ENCODE data around the gene UPP2.
A peak's percentile ranks its signal among the peaks of the same experiment; 100 is the strongest.

The UPP2 gene

DNA sequence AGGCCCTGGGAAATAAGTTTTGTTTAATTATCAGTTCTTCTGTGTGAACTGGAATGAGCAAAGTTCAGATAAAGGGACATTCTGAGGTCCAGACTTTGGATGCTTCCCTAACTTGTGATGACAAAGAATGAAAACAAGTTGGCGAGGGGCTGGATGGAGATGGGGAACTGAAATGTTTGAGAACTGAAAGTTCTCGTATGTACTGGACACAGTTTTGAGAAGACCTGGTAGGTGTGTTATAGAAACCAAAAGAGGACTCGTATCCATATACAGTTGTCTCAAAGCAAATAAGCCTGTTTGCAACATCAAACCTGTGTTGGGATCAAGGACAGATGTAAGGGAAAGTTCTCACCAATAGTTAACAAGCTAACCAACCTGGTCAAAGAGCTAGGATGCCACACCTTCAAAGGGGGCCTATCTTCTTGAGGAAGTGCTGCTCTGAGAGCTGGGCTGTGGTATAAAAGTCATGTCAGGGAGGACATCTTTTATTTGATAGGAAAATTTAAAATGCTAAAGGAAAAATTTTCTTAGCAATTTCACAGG, at the start of gene UPP2:
UPP2 (plus strand) TSS at position 493 of the 543 bp plus-strand sequence. CDS start 188 bp downstream, outside the sequence.
- DNase-seq, result no peak

DNA sequence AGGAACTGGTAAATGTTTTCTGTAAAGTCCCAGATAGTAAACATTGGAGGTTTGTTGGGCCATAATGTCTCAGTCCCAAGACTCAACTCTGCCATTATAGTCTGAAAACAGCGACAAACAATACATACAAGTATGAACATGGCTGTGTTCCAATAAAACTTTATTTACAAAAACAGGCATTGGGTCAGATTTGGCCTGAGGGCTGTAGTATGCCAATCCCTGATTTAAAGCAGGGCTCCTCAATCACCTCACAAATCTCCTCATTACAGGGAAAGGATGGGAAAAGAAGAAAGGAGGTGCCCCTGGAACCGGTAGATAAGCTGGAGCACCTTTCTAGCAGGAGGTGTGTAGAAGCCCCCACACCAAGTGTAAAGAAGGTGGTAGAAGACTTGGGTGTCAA, 48.9 kb upstream of the UPP2 start:
- no peak for DNase-seq

DNA sequence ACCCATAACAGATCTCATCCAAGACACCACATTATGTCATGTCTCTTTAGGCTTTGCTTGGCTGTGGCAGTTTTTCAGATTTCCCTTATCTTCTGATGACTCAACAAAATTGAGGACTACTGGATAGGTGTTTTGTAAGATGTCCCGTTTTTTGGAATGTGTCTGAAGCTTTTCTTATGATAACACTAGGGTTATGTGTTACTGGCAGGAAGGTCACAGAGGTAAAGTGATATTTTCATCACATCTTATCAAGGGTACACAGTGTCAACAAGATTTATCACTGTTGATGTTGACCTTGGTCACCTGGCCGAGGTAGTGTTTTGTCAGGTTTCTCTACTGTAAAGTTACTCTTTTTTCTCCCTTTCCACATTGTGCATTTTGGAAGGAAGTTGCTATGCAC, 44.8 kb upstream of the UPP2 start:
- DNase-seq, result no peak

DNA sequence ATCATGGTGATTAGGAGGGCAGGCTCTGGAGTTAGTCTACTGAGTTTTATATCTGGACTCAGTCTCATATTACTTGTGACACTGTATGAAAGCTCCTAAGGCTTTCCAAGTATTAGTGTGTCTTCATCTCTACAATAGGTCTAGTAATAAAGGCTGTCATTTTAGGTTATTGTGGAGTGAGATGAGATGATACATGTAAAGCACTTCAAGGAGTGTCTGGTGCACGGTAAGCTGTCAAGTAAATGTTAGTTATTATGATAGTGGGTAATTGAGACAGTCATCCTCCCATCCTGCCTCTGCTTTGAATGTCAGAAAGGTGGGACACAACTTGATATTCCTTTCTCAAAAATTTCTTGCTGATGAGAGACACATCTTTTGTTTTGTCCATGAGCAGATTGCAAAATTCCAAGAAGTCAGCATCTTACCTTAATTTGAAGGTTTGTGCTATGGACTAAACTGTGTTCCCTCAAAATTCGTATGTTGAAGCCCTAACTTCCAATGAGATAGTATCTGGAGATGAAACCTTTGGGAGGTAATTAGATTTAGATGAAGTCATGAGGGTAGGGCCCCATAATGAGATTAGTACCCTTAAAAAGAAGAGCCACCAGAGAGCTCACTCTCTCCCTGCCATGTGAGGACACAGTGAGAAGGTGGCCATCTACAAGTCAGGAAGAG, 41.4 kb upstream of the UPP2 start:
- DNase-seq, result no peak

DNA sequence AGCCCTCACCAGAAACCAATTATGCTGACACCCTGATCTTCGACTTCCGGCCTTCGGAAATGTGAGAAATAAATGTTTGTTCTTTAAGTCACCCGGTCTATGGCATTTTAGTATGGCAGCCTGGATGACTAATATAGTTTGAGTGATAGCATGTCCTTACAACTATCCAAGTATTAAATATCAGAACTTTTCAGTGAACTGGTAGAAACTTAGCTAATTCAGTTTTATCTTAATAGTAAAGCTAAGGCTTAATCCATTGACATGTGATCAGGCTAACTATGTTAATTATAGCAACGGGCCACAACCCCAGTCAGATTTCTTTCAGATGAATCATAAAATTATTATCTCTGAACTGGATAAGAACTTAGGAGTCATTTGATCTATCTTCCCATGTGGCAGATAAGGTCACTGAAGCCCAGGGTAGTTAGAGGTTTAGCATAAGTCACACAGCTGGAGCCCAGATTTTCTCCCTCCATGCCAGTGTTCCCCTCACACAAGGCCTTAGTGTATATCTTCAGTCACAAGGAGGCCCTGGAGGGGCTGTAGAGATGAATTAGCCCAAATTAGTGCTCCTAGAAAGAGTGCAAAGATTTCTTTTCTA, 40.7 kb upstream of the UPP2 start:
- no peak for DNase-seq

DNA sequence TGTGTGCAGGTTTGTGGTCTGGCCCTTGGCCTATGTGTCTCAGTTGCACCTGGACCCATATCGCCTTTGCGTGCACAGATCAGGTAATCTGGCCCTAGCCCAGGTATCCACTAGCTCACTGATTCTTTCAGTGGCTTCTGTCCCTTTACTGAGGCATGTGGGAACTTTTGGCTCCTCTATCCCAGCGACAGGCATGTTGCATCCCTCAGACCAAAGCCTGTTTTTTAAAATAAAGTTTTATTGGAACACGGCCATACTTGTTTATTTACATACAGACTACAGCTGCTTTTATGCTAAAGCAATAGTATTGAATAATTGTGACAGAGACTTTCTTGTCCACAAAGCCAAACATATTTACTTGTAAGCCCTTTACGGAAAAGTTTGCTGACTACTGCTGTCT, 39.9 kb upstream of the UPP2 start:
- no peak for DNase-seq

DNA sequence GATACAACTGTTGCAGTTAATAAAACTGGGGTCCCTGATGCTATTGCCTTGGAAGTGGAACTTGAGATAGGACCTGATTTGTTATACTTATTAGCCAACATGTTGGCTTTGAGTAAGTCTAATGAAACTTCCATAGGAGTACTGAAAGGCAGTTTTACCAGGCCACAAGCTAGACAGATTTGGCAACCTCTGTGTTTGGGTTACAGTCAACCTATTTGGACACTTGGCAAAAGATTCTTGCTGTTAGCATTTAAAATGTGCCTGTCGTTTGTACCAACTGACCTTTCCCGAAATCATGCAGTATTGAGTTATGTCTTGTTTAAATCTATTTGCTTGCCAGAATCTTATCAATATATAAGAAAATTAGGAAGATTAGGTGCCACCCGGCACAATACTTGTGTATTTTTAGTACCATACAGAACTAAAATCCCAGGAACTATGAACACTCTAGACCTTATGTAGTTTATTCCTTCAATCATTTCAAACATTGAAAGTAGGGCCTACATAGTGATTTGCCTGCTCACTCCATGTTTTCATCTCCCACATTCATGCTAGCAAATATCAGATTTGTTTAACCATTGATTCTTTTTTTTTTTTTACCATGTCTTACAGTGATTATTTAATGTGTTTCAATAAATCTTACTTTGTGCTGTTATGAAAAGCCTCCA, 35.5 kb upstream of the UPP2 start:
- DNase-seq, result no peak

DNA sequence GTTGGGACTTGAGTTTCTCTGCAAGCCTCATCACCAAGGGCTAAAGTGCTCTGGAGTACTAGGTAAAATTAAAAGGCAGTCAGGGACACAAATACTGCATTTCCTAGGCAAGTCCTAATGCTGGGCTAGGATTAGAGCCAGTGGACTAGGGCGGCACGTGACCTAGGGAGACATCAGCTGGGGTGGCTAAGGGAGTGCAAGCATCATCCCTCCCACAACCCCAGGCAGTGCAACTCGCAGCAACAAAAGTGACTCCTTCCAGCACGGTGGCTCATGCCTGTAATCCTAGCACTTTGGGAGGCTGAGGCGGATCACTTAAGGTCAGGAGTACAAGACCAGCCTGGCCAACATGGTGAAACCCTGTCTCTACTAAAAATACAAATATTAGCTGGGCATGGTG, 30.7 kb upstream of the UPP2 start:
- no peak for DNase-seq

DNA sequence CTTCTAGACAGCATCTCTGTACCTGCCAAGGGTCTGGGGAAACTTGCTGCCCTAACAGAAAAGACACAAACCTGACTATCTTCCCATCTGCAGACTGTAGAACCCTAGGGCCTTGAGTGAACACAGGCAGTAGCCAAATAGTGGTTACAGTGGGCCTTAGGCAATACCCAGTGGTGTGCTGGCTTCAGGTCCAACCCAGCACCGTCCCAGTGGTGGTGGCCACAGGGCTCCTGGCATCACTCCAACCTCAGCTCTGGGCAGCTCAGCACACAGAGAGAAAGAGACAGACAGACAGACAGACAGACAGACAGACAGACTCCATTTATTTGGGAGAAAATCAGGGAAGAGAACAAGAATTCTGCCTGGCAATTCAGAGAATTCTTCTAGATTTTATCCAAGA, 29.3 kb upstream of the UPP2 start:
- DNase-seq, result no peak

DNA sequence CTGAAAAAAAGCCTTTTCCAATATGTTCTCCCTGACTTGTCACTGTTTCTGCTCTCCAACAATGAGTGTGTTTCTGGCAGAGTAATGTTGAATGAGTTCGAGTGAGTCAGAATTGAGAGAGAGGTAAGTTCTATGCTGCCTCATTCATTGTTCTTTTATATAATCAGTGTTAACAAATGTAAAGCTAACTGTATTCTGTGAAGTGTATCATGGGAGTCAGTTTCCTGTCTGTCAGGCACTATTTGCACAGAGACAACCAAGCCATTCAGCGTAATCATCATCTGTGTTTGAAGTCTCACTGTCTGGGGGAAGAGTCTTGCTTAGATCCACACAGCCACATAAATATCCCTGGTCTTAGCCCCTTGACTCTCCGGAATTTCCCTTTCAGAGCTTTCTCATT, 22.0 kb upstream of the UPP2 start:
- DNase-seq, result no peak

DNA sequence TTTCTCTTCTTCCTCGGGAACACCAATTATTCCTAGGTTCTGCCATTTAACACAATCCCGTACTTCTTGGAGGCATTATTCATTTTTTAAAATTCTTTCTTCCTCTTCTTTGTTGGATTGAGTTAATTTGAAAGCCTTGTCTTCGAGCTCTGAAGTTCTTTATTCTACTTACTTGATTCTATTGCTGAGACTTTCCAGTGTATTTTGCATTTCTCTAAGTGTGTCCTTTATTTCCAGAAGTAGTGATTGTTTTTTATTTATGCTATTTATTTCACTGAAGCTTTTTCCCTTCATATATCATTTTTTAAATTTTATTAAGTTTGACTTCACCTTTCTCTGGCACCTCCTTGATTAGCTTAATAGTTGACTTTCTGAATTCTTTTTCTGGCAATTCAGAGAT, 13.6 kb upstream of the UPP2 start:
- DNase-seq, result no peak

DNA sequence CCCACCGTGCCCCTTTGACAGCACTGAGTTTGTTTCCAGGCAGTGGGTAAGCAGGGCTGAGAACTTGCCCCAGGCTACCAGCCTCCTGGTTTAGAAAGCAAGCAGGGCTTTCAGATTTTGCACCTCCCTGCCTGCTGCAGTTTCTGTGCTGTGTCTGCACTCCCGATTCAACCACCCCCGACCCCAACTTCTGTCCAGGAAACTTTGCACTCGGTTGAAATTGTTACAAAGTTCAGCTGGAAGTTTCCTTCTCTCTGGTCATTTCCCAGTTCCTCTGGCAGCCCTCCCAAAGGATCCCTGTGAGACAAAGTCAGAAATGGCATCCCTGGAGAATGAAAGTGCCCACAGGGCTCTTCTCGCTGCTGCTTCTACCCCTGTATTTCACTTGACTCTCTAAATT, 12.4 kb upstream of the UPP2 start:
- DNase-seq, result no peak

DNA sequence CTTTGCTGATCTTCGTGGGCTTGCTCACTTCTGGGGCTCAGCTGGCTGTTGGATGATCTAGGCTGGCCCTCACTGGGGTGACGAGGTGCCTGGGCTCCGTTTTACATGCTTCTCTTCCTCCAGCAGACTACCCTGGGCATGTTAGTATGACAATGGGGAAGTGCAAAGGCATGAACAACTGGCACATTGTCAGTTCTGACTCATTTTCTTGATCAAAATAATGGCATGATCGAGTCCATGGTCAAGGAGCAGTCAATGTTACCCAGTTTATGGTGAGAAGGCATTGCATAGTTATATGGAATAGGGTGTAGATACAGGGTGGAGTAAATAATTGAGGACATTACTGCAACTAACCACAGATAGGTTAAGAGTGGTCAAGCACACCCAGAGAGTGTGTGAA, 10.0 kb upstream of the UPP2 start:
- DNase-seq, result no peak

DNA sequence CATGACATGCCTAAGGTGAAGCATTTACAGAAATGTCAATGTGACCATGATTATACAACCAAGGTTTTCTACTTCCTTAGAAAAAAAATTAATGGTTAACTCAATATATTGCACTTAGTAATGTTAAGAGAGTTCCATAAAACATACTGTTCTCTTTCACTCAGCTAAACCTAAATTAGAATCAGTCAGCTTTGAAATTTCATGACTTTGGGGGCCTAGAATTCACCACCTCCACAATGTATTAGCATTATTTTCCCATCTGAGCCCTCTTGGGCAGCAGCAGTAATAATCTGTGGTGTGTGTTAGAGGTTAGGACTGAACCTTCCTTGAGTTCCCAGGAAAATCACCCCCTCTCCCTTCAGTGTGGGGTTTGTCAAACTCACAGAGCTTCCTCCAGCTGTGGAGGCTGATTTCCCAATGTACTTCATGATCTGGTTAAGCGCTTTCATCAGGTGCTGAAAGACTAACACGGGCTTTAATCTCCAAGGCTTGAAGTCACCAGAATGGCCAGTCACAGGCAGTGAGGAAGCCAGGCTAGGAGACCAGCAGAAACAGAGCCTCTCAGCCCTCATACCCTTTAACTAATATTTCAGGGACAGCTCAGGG, 7.1 kb upstream of the UPP2 start:
- DNase-seq, result no peak

DNA sequence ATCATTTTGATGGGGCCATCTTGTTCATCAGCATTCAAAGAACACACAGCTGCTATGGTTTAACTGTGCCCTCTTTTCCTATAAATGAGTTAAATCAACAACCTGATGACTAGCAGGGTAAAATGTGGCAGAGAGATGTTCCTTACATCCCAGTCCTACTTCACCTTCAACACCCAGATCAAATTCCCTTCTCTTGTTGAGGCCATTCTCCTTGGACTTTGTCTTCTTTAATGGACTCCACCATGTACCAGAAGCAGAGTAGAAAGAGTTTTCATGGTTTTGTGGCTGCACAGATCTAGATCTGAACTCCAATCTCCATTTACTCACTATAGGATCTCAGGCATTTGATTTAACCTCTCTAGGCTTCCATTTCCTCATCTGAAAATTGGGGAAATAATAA, 6.4 kb upstream of the UPP2 start:
- no peak for DNase-seq

DNA sequence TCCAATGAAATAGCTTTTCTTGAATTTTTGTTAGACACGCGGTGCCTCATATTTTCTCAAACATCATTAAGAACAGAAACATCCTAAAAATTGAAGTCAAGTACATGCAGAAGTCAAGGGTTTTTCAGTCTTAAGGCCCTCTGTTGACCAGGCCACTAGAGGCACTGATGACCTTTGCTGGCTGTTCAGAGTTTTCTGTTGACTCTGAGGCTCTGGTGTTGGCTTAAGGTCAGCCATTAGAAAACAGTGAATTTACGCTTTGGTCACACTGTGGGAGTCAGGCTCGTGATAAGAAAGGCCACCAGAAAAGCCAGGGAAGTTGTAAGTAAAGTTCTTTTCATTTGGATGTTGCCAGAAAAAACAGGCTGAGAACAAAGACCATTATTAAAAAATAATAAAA, 5.8 kb upstream of the UPP2 start:
- DNase-seq, result no peak

DNA sequence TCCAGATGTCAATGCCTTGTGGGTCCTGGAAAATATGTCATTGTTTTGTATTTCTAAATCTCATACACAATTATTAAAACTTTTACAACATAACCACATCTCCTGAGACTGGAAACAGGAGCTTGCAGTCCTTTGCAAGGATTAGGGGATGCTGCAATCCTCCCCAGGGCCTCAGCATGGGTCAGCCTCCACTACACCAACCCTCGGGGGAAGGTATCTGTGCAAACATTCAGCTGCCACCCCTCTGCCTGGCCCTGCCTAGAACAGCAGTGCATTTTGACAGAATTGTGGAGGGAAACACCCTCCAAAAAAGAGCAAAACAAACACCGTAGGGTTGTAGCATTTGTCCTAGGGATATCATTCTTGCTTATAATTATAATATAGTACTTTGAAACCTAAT, 4.2 kb upstream of the UPP2 start:
- peak; percentile 4 for DNase-seq

DNA sequence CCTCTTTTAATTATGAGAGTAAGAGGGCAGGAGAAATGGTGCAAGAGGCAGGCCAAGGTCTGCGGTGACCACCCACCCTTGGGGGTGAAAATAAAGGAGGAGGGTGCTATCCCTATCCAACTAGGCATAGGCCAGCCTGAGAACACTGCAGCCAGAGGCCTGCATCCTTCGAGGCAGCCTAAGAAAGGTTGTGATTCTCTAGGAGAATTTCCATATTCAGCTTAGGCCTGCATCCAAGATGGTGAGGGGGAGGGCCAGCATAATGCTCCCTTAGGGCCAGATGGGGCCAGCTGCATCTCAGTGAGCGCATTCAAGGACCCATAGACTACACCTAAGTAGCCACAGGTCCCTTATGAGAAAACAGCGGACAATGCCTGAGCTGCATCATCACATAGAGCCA, 3.5 kb upstream of the UPP2 start:
- no peak for DNase-seq

DNA sequence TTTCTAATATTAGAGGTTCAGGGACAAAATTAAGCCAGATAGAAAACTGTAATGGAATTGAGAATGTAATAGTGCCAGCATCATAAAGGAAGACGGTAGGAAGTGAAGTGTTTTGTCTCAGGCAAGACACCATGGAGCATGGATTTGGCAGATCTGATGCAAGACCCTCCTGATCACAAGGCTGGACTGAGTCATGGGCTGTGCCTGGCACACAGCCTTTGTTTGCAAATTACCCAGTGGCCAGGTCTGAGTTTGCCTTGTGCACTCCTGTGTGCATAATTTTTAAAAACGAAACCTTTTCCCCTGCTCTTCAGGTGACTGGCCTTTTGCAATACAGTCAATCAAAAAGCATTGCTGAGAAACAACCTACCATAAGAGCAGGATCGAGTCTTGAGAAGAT, 2.0 kb upstream of the UPP2 start:
- DNase-seq, result no peak

DNA sequence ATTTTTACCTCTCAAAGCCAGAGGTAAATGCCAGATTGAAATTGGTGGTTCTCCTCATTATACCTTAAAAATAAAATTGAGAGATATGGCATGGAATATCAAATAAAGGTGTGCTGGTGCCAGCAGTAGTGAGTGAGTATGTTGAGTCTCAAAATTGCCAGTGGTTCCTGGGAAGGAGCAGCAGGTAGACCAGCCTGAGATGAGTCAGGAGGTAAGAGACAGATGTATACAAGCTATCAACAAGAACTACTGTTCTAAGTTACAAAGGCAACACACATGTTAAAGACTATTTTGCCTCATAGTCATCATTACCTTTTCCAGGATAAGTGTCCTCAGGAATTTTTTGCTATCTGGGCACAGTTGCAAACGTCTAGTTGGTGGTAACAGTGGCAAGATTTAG, 1.3 kb upstream of the UPP2 start:
- no peak for DNase-seq

DNA sequence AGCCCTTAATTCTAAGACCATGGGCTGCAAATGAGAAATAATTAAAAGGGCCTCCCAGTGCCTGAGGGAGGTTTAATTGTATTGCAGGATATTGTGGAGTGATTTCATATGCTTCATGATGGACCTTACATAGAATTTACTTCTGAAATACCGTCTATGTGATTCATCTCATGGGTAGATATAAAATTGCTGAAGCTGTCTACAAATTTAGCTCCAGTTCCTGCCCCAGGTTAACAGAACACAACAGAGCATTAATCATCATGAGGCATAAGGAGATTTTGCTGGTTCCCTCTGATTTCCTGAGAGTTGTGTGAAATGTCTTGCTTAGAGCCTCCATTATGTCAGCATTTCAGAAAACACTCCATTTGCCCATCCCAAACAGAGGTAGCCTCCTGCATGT, 770 bp downstream of the UPP2 start:
- DNase-seq, result no peak

DNA sequence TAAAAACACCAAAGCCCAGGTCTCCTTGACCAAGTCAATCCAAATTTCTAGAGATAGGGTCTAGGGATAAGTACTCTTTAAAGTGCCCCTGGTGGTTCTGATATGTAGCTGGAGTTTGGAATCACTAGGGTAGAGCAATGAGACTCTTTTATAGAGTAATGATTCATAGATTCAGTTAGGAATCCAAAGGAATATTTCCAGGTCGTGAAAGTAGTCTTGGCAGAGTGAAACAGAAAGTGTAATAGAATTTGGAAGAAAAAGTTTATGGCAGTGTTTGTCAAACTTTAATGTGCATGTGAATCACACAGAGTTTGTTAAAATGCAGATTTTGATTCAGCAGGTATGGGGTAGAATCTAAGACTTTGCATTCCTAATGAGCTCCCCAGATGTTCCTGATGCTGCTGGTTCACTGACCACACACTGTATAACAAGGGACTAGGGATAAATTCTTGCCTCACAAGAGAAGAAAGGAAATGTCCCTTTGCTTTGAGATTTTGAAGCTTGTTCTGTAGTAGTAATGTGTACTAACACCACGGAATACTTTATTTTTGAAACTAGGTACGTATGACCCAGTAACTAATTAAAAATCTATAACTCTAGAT, 1.8 kb downstream of the UPP2 start:
- DNase-seq, result no peak

DNA sequence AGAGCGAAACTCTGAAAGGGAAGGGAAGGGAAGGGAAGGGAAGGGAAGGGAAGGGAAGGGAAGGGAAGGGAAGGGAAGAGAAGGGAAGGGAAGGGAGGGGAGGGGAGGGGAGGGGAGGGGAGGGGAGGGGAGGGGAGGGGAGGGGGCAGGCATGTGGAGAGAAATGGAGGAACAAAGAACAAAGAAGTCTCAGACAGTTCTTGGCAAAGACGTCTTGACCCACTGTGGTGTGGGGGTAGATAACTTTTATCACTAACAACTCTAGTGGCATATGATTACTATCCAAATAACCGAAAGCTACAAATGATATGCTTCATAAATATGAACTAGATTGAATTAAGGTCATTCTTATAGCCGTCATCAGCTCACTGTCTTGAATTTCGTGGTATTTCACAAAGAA, 3.2 kb downstream of the UPP2 start:
- DNase-seq, result no peak

DNA sequence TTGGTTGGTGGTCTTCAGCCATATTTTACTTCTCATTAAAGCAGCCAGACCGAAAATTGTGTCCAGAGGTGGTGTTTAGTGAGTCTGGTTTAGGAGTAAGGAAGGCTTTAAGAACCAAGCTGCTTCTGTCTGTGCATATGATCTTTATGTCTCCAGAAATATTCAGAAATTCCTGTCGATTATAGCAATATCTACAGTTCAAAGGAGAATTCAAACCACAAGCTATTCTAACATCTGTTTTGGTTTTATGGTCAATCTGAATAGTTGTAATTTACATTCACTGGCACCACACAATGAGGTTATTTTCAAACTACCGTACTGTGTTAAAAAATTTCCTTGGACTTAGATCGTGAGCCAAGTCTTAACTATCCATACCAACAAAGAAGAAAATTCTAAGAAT, 11.3 kb downstream of the UPP2 start:
- DNase-seq, result no peak
